AG10803 (cell line): Measurements from ENCODE around the gene PDIA6.

ENCODE experiments used
- DNase-seq: peaks from one replicate; pipeline ENCODE4 v3.0.0; 2010; ENCODE audit warnings: low read depth
- H3K4me3 ChIP-seq: 2 replicates; pipeline ENCODE4 v1.5.1; 2011; ENCODE audit warnings: mild to moderate bottlenecking, low read length, control low read depth
- TF ChIP-seq, protein P1 (sequence below): conservative IDR thresholded peaks from 2 replicates; pipeline ENCODE4 v1.5.1; 2011; ENCODE audit warnings: mild to moderate bottlenecking, low read length, control low read depth, inconsistent platforms

PDIA6 gene

DNA sequence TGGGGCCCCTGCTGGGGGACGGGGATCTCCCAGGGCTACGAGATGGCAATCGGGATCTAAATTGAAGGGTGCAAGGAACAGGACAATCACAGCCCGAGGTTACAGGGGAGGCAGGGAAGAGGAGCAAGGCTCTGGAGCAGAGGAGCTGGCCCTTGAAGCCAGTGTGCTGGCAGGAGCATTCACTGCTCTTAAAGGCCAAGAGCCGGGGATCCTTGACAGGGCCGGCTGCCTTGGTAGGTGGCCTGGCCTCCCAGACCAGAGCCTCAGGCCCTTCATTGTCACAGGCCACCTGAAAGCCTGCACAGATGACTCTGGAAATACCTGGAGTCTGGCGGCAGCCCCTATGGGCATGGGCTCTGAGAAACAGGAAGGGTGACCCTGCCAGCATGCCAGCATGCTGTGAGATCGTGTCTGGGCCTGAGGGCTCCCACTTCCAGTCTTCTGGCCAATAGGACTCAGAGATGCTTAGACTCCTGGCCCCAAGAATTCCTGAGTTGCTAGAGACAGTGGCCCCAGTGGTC, 38.7 kb downstream of the PDIA6 start:
- DNase-seq, result no peak
- TF ChIP-seq, protein P1, sequence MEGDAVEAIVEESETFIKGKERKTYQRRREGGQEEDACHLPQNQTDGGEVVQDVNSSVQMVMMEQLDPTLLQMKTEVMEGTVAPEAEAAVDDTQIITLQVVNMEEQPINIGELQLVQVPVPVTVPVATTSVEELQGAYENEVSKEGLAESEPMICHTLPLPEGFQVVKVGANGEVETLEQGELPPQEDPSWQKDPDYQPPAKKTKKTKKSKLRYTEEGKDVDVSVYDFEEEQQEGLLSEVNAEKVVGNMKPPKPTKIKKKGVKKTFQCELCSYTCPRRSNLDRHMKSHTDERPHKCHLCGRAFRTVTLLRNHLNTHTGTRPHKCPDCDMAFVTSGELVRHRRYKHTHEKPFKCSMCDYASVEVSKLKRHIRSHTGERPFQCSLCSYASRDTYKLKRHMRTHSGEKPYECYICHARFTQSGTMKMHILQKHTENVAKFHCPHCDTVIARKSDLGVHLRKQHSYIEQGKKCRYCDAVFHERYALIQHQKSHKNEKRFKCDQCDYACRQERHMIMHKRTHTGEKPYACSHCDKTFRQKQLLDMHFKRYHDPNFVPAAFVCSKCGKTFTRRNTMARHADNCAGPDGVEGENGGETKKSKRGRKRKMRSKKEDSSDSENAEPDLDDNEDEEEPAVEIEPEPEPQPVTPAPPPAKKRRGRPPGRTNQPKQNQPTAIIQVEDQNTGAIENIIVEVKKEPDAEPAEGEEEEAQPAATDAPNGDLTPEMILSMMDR, result no peak
- no peak overlapping the region for H3K4me3 ChIP-seq

DNA sequence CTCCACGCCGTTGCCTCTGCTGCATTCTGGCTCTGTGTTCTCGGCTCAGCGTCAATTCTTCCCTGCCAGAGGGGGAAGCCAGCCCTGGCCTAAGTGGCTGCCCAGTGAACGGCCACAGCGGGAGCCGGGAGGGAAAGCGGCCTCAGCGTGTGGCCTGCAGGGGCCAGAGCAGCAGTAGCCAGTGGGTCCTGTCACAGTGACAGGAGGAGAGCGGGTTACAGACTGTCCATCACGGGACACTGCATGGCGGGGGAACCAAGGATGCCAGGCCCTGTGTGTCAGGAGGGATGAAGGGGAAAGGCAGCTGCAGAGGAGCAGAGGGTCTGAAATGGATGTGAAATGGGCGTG, 39.7 kb downstream of the PDIA6 start:
- no peak overlapping the region for H3K4me3 ChIP-seq
- TF ChIP-seq, protein P1, result no peak
- DNase-seq, result no peak

DNA sequence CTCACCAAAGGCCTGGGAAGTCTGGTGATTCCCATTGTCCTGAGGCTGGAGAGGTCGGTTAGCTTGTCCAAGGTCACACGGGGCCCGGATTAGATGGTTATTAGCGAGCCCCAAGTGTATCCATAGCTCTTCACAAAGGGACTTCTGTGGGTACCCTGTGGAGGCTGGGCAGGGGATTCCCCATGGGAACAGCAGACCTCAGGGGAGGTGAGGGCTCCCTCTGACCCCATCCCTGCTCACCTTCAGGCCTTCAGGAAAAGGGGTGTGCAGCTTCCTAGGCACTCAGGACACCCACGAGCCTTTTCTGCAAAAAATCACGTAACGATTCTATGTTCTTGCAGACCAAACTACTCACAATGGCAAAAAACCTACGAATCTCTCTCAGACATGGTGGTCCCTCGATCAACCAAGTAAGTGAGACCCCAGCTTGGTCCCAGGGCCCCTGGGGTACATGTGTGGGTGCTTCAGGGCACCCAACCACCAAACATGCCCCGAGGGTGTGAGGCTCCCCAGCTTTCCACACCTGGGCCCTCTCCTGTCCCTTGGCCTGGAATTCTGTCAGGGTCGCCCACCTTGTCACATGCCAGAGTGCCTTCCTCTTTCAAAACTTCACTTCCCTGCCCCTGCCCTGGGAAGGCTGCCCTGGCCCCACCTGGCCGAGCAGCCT, 40.3 kb downstream of the PDIA6 start:
- no peak for DNase-seq
- H3K4me3 ChIP-seq, result no peak overlapping the region
- TF ChIP-seq, protein P1, result no peak

DNA sequence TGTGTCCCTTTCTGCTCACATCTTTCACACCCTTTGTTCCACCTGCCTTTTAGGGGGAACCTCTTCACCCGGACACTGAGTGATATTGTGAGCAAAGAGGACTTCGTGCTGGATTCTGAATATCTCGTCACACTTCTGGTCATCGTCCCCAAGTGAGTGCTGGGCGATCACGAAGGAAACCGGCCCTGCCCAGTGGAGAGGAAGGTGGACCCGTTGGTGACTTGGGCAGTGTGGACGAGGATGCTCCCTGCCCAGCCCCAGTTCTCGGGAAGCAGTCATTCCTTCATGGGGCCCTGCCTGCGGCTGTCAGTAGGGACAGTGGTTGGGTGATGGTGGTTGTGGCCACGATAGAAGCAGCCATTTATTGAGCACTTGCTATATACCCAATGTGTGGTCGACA, 40.8 kb downstream of the PDIA6 start:
- DNase-seq, result no peak
- H3K4me3 ChIP-seq, result no peak overlapping the region
- TF ChIP-seq, protein P1, result no peak

DNA sequence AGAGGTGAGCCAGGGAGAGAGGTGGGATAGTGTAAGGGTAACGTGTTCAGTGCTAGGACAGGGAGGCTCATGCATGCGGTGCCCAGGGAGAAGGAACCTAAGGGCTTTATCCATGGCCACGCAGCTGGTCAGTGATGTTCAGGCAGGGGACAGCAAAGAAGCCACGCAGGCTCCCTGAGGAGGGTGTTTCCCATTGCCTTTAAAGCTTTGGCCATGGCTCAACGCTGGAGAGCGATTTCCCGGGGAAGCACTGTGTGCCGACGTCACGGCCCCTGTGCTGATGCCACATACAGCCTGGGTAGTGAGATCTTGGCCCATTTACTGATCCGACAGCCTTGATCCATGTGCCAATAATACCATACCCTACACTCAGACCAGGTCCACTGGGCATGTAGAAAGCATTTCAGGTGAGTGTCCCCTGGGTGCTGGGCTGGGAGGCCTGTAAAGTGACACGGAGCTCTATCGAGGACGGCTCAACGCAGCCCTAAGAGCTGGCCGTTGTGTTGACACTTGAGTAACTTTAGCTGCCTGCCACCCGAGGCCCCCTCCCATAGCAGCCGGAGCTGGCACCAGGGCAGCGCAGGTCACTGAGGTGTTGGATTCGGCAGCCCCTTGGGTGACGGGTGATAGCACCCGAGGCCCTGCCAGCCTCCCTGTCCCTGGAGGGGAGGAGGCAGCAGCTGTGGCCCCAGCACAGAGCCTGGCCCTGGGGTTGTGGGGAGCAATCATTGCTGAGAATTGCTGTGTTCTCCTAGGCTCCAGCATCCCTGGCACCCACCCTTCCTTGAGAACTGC, 41.4 kb downstream of the PDIA6 start:
- H3K4me3 ChIP-seq, result no peak overlapping the region
- DNase-seq, result no peak
- TF ChIP-seq, protein P1, result no peak

DNA sequence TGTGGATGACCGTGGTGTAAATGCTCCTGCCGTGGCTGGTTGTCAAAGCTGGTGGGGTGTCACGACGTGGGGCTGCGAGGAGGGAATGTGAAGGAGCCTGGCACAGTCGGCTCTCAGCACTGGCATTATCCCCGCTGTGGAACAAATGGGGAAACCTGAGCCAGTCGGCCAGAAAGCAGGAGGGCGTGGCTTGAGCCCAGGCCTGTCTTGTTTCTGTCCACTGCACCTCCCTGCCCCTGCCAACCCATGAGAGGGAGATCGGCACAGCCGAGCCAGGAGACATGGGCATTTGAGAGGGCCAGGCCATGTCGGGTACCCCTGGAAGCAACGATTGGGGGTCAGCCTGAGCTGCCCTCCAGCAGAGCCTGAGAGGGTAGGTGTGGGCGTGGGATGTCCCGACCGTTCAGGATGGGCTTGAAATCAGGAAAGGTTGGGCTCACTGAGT, 44.5 kb downstream of the PDIA6 start:
- H3K4me3 ChIP-seq, result no peak overlapping the region
- DNase-seq, result no peak
- TF ChIP-seq, protein P1, result no peak

DNA sequence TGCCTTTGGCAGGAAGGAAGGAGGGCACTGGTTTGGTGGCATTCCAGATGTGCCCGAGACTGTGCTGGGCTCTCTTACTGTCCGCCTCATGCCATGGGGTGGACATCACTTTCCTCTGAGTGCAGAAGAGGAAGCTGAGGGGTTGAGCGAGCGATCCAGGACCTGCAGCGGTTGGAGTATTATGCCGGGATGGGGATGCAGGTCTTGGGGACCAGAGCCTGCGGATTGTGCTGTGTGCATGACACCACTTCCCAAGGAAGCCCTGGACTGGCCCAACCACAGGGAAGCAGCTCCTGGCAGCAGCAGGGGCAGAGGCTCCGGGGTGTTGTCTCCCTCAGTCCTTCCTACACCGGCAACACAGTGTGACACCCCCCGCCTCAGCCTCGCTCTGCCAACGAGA, 46.7 kb downstream of the PDIA6 start:
- H3K4me3 ChIP-seq, result no peak overlapping the region
- TF ChIP-seq, protein P1, result no peak
- DNase-seq, result no peak
